Chondrocyte (in vitro differentiated cells): ENCODE results near the gene PKP1. TPM values are rescaled to one million over a fixed set of nuclear protein-coding genes. Genes with fewer than 3 reads are reported as not detected.
A peak's percentile ranks its signal among the peaks of the same experiment; 100 is the strongest.

ENCODE experiments used
- DNase-seq: peaks from one replicate; pipeline ENCODE4 v3.0.0; 2021; ENCODE audit warnings: mixed read lengths, low spot score
- H3K27ac Mint-ChIP-seq: one replicate; pipeline ENCODE4 v1.8.0; 2021; ENCODE audit warnings: mild to moderate bottlenecking, moderate library complexity, mixed read lengths; ENCODE audit not compliant: unreplicated experiment
- H3K27me3 Mint-ChIP-seq: 2 replicates; pipeline ENCODE4 v1.8.0; 2021; ENCODE audit warnings: low read depth, mixed read lengths
- H3K36me3 Mint-ChIP-seq: 2 replicates; pipeline ENCODE4 v1.8.0; 2021; ENCODE audit warnings: low read depth, mixed read lengths
- H3K4me1 Mint-ChIP-seq: 2 replicates; pipeline ENCODE4 v1.8.0; 2021; ENCODE audit warnings: low read depth, mild to moderate bottlenecking, mixed read lengths
- H3K4me3 Mint-ChIP-seq: one replicate; pipeline ENCODE4 v1.8.0; 2021; ENCODE audit warnings: mild to moderate bottlenecking, moderate library complexity, mixed read lengths; ENCODE audit not compliant: unreplicated experiment
- H3K9me3 Mint-ChIP-seq: 2 replicates; pipeline ENCODE4 v1.8.0; 2021; ENCODE audit warnings: low read depth, mixed read lengths
- CTCF ChIP-seq: fragments of 200-600 bp; sonication (generic); IDR thresholded peaks from 2 replicates; pipeline ENCODE4 v1.5.0; 2021; ENCODE audit warnings: antibody characterized with exemption, mild to moderate bottlenecking, moderate library complexity
- total RNA-seq: library from RNA; stranded (reverse); gene quantifications from 3 replicates; pipeline ENCODE4 v1.2.1, GENCODE V29; 2021

Gene PKP1
- total RNA-seq, 1 donor from 2014 or later, result 4.0 TPM

- no peak for TF ChIP-seq CTCF
- Mint-ChIP-seq H3K27me3 (peaks cover 17% of the 10 kb centered on the region), H3K9me3 (no peaks in the 10 kb centered on the region), H3K4me1 (peaks cover 7% of the 10 kb centered on the region), H3K27ac (no peak overlapping the region), H3K4me3 (no peak overlapping the region), H3K36me3 (peaks cover 3% of the 10 kb centered on the region)
- DNase-seq, result peak; percentile 46
Observed at GRCh38 chr1:201350884-201351283, 67.6 kb downstream of the PKP1 start.

DNA sequence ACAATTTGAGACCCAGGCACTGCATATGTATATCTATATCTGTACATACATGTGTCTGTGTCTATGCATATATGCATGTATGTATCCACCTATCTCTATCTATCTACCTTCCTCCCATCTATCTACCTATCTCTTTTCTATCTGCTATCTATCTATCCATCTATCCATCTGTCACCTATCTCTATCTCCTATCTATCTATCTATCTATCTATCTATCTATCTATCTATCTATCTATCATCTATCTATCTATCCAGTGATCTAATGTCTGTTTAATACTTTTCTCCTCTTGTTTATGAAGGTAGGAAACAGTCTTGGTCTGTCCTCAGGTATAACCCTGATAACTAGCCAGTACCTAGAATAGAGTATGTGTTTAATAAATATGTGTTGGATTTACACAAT, 68.3 kb downstream of the PKP1 start:
- Mint-ChIP-seq H3K27ac (no peak overlapping the region), H3K36me3 (peaks cover 3% of the 10 kb centered on the region), H3K9me3 (no peaks in the 10 kb centered on the region), H3K4me1 (peaks cover 5% of the 10 kb centered on the region), H3K27me3 (peaks cover 17% of the 10 kb centered on the region), H3K4me3 (no peak overlapping the region)
- TF ChIP-seq CTCF, result no peak
- no peak for DNase-seq

DNA sequence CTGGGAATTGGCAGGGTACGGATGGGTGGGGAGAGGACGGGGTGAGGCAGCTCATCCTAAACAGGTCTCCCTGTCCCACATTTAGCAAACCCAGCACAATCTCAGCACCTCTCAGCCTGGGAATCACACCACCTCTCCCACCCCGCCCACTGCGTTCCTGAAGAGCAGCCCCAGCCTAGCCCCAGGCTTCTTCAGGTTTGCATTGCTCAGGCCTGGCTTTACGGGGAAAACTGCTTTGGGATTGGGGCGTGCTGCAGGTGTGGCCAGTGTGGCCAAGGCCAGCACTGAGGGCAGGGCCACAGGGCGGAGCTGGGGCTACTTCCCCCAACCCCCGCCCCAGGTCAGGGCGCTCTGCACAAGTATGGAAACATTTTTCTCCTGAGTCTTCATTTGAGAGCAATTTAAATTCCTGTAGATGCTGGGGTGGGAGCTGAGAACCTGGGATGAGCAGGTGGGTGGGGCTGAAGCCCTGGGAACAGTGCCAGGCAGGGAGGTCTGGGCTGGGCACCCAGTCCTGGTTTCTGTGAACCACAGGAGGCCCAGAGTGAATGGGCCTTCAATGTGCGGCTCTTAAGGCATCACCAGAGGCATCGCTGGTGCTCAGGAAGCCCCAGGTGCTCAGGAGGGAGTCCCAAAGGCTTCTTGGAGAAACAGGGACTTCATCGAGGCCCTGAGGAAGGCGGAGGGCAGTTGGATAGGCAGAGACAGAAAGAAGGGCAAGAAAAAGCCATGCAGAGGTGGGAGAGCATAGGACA, 70.1 kb downstream of the PKP1 start:
- Mint-ChIP-seq H3K4me3 (no peak overlapping the region), H3K36me3 (peaks cover 3% of the 10 kb centered on the region), H3K27me3 (peaks cover 17% of the 10 kb centered on the region), H3K27ac (no peak overlapping the region), H3K4me1 (peaks cover 6% of the 10 kb centered on the region), H3K9me3 (no peaks in the 10 kb centered on the region)
- DNase-seq, result peak; percentile 52
- TF ChIP-seq CTCF, result no peak

GRCh38 chr1:201354151-201354900, 71.0 kb downstream of the PKP1 start:
- Mint-ChIP-seq H3K4me3 (no peak overlapping the region), H3K36me3 (peaks cover 3% of the 10 kb centered on the region), H3K4me1 (peaks cover 12% of the 10 kb centered on the region), H3K9me3 (no peaks in the 10 kb centered on the region), H3K27ac (no peak overlapping the region), H3K27me3 (peaks cover 17% of the 10 kb centered on the region)
- DNase-seq, result peak; percentile 71
- TF ChIP-seq CTCF, result no peak

GRCh38 chr1:201354901-201355295, 71.6 kb downstream of the PKP1 start:
- peaks cover 16% of the 10 kb centered on the region for H3K27me3 Mint-ChIP-seq
- H3K36me3 Mint-ChIP-seq, result peaks cover 3% of the 10 kb centered on the region
- no peak for TF ChIP-seq CTCF
- peaks cover 12% of the 10 kb centered on the region for H3K4me1 Mint-ChIP-seq
- H3K27ac Mint-ChIP-seq, result no peak overlapping the region
- DNase-seq, result peak; percentile 43
- no peaks in the 10 kb centered on the region for H3K9me3 Mint-ChIP-seq
- H3K4me3 Mint-ChIP-seq, result no peak overlapping the region
